Ascending aorta (tissue), 2 donors: Measurements from ENCODE around the gene ALPL. TPM values are rescaled to one million over a fixed set of nuclear protein-coding genes. Genes with fewer than 3 reads are reported as not detected.
"Not testable (repeated sequence)": the region's sequence is repeated elsewhere in the genome, so short reads cannot be mapped to it uniquely, and the experiment has no call there.

Source experiments
- DNase-seq, 2 donors: peaks; one replicate each; pipeline ENCODE4 v3.0.0-alpha.2; 2019; ENCODE audit warnings: low spot score in 2 of 2
- H3K27ac ChIP-seq, 2 donors: fragments of 200-600 bp; sonication (generic); one replicate each; pipeline ENCODE4 v1.5.1; 2016 to 2017; ENCODE audit warnings: mild to moderate bottlenecking in 1 of 2
- H3K27me3 ChIP-seq: fragments of 200-600 bp; sonication (generic); one replicate; pipeline ENCODE4 v1.5.1; 2017
- H3K36me3 ChIP-seq, 2 donors: fragments of 200-600 bp; sonication (generic); one replicate each; pipeline ENCODE4 v1.5.1; 2016
- H3K4me1 ChIP-seq, 2 donors: fragments of 200-600 bp; sonication (generic); one replicate each; pipeline ENCODE4 v1.5.1; 2016 to 2017; ENCODE audit warnings: mild to moderate bottlenecking in 1 of 2
- H3K4me3 ChIP-seq, 2 donors: fragments of 200-600 bp; sonication (generic); one replicate each; pipeline ENCODE4 v1.5.1; 2016 to 2017; ENCODE audit warnings: mild to moderate bottlenecking in 1 of 2
- H3K9me3 ChIP-seq, 2 donors: fragments of 200-600 bp; sonication (generic); one replicate each; pipeline ENCODE4 v1.5.1; 2016
- CTCF ChIP-seq, 3 experiments: fragments of 200-600 bp in 2 of 3; fragments of 450-650 bp in 1 of 3; sonication (generic) in 2 of 3; IDR thresholded peaks; one replicate each; pipeline ENCODE4 v1.5.1; 2016 to 2019; ENCODE audit warnings: antibody characterized with exemption in 3 of 3, mild to moderate bottlenecking in 1 of 3, moderate library complexity in 1 of 3
- intact Hi-C: fragments of 100-400 bp; cut with DNase I; formaldehyde crosslinking; loops from one replicate; pipeline ENCODE4 v1.15.1; 2023
- total RNA-seq: library from RNA; depleted of rRNA; stranded (reverse); fragments of >200 nt; gene quantifications from one replicate; pipeline ENCODE4 v1.1.0, GENCODE V29; 2016

Gene ALPL
- total RNA-seq, 1 donor from 2014 or later, result 35.3 TPM

GRCh38 chr1:21478356-21478755 is 30.9 kb upstream of the ALPL start:
- H3K27ac ChIP-seq, result no peak overlapping the region
- no peaks in the 10 kb centered on the region for H3K9me3 ChIP-seq
- DNase-seq, result no peak
- H3K27me3 ChIP-seq, result no peaks in the 10 kb centered on the region
- H3K4me3 ChIP-seq, result no peak overlapping the region
- no peak for TF ChIP-seq CTCF (IDR thresholded peaks at IDR 0.05)
- H3K4me1 ChIP-seq, result no peaks in the 10 kb centered on the region
- intact Hi-C loops, result no loop called here
- peaks cover 5 to 19% of the 10 kb centered on the region in 2 donors for H3K36me3 ChIP-seq

DNA sequence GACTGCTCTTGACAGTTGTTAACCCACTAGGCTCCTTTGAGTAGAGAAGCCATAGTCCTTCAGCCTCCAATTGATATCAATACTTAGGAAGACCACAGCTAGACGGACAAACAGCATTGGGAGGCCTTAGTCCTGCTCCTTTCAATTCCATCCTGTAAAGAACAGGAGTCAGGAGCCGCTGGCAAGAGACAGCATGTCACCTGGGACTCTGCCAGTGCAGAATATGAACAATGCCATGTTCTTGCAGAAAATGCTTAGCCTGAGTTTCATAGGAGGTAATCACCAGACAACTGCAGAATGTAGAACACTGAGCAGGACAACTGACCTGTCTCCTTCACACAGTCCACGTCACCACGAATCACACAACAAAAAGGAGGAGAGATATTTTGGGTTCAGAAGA is 25.3 kb upstream of the ALPL start:
- H3K4me1 ChIP-seq, H3K4me3 ChIP-seq, H3K36me3 ChIP-seq, H3K27ac ChIP-seq, H3K9me3 ChIP-seq, H3K27me3 ChIP-seq, DNase-seq, intact Hi-C loops: not testable (repeated sequence)

- Histone ChIP-seq H3K9me3 (no peaks in the 10 kb centered on the region), H3K4me3 (no peak overlapping the region), H3K4me1 (no peaks in the 10 kb centered on the region), H3K27ac (no peak overlapping the region), H3K36me3 (no peaks in the 10 kb centered on the region), H3K27me3 (no peaks in the 10 kb centered on the region)
- intact Hi-C loops, result no loop called here
- TF ChIP-seq CTCF (IDR thresholded peaks at IDR 0.05), result no peak
- DNase-seq, result no peak
Observed at GRCh38 chr1:21489146-21489545, 20.1 kb upstream of the ALPL start.

DNA sequence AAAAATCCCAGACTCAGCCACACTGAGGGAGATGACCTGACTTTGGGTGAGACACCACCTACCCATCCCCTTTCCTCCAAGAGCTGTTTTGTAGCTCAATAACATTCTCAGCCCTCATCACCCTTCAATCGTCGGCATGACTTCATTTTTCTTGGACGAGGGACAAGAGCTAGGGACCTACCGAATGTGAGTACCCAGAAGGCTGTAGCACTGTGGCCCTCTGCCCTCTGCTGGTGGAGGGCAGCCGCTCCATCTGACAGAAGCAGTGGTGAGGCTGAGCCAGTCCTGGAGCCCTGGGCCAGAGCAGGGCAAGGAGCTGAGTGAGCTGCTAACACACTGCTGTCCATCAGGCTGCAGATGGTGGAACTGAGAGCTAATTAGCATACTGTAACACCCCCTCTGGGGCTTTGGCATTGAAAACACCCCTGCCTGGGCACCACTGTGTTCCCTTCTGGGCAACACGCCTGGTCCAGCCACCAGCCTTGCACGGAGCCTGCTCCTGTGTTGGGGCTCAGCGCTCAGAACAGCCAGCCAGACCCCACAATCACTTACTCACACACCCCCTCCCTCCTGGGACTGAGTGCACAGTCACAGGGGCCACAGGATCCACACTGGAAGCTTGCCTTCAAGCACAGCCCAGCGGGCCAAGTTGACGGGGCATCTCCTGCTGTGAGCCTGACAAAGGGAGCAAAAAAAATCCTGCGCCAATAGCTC is 18.3 kb upstream of the ALPL start:
- TF ChIP-seq CTCF (IDR thresholded peaks at IDR 0.05), result peak in 2 of 3 experiments; percentile 16 to 37
- H3K27ac ChIP-seq, result no peak overlapping the region
- intact Hi-C loops, result no loop called here
- H3K4me3 ChIP-seq, result no peak overlapping the region
- peak in 1 of 2 donors; percentile 52 for DNase-seq
- no peaks in the 10 kb centered on the region for H3K9me3 ChIP-seq
- no peaks in the 10 kb centered on the region for H3K27me3 ChIP-seq
- no peaks in the 10 kb centered on the region for H3K4me1 ChIP-seq
- no peaks in the 10 kb centered on the region for H3K36me3 ChIP-seq

GRCh38 chr1:21491488-21492355 is 17.5 kb upstream of the ALPL start:
- Histone ChIP-seq H3K36me3 (no peaks in the 10 kb centered on the region), H3K4me3 (no peak overlapping the region), H3K9me3 (no peaks in the 10 kb centered on the region), H3K27ac (no peak overlapping the region), H3K4me1 (no peaks in the 10 kb centered on the region), H3K27me3 (no peaks in the 10 kb centered on the region)
- DNase-seq, result peak in 1 of 2 donors; percentile 31
- intact Hi-C loops, result no loop called here
- no peak for TF ChIP-seq CTCF (IDR thresholded peaks at IDR 0.05)

- Histone ChIP-seq H3K4me1 (no peaks in the 10 kb centered on the region), H3K36me3 (no peaks in the 10 kb centered on the region), H3K27ac (no peak overlapping the region), H3K27me3 (no peaks in the 10 kb centered on the region), H3K4me3 (no peak overlapping the region), H3K9me3 (no peaks in the 10 kb centered on the region)
- no peak for DNase-seq
- intact Hi-C loops, result no loop called here
- no peak for TF ChIP-seq CTCF (IDR thresholded peaks at IDR 0.05)
Observed at GRCh38 chr1:21492356-21492625, 16.9 kb upstream of the ALPL start.
